ENCODE data around the gene TANC1.
"Not testable (repeated sequence)": the region's sequence is repeated elsewhere in the genome, so short reads cannot be mapped to it uniquely, and the experiment has no call there.

TANC1 gene

GRCh38 chr2:159089543-159089942 is 121.1 kb downstream of the TANC1 start:
- peak; percentile 56 for DNase-seq (ENCODE audit: low spot score)

DNA sequence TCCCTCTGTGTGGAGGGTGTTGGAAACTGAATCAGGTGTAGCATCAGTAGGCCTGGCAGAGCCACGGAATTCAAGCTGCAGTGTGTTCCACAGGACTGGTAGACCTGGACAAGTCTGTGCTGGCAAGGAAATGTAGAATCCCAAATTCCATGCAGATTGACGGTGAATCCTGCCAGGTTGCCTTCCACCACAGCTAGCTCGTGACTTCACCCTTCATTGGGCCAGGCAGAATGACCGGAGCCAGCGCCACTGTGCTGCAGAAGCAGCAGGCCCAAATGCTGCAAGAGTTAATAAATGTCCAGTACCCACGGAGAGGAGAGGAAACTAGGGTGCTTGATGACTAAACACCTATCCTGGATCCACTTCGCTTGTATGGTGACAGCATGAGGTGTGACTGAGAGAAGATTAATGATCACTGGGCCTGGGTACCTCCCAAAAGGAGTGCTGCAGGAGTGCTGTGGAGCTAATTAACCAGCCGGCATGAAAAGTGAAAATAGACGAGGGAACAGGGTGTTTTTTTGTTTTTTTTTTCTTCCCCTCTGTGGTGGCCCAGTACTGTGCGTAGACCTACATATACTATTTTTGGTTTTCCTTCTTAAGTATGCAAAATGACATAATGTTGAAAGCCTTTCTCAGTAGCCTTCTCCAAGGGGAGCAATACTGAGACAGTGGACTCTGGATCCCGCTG is 122.2 kb downstream of the TANC1 start:
- DNase-seq (ENCODE audit: low spot score) = no peak

DNA sequence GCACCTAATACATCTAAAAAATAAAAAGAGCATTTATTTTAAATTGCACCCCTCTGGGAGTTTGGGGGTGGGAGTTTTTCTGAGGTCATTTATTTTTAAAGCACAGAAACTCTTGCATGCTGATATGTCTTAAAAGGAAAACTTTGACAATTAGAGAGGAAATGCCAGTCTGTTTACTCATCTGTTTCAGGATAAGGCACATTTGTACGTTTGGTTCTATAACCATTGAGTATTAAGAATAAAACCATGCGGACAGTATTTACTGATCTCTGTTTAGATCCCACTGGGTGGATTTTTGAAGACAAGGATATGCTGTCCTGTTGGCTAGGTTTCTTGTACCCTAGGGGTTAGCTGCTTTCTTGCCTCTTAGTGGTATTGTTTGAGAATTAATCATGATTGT is 122.9 kb downstream of the TANC1 start:
- no peak for DNase-seq (ENCODE audit: low spot score)

GRCh38 chr2:159091976-159092375 is 123.5 kb downstream of the TANC1 start:
- DNase-seq (ENCODE audit: low spot score) = no peak

DNA sequence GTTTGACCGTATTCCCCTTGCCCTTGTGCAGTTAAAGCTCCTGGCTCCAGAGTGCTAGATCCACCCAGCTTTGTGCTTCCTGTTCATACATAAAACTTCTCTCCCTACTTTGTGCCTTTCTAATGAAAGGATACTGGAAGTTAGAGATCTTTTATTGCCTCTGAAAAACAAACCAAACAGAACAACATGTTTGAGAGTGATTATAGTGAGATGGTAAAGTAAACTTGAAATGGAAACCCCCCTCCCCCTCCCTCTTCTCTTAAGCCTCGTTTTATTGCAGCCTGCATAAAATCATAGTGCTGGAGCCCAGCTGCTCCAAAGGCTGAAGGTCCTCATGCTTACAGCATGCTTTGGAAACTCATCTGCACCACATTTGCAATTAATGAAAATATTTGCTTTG is 125.1 kb downstream of the TANC1 start:
- DNase-seq (ENCODE audit: low spot score) = no peak

DNA sequence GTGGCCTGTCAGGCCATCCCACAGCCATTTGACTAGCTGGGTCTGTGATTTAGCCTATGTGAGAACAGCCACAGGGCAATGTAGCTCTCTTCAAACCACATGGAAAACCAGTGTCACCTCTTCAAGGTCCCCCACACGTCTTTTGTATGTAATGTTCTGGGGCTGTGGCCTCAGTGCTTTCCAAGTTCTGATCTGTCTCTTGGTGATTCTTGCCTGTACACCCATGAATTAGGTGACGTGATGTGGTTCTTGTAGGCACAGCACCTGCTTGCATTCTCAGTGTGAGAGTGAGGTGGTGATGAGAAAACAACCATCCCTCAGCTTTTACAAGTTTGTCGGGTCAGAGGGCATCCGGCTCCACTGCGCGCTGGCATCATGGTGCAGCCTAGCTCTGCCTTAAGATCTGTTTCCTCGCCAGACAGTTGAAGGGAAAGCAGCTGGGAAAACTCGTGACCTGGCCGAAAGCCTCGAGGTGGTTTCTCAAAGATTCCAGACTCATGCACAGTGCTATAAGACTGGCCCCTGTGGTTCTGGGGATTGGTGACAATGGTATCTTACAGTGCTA is 125.8 kb downstream of the TANC1 start:
- DNase-seq (ENCODE audit: low spot score) = no peak

DNA sequence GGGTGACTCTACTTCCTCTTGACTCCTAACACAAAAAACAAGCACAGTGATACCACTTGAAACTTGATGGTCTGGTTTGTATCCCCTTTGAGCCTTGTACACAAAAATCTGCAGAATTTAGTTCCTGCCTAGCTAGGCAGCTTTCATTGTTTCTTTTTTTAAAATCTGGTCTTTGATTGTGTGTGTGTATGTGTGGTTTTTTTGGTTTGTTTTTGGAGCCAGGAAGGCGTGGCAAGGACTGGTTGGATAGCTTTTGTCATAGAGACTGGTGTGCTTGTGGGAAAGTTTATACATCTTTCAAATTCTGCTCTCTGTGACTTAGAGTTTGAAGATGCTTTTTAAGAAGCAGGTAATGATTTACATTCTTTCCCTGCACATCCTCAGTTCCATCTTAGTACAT is 127.4 kb downstream of the TANC1 start:
- no peak for DNase-seq (ENCODE audit: low spot score)

DNA sequence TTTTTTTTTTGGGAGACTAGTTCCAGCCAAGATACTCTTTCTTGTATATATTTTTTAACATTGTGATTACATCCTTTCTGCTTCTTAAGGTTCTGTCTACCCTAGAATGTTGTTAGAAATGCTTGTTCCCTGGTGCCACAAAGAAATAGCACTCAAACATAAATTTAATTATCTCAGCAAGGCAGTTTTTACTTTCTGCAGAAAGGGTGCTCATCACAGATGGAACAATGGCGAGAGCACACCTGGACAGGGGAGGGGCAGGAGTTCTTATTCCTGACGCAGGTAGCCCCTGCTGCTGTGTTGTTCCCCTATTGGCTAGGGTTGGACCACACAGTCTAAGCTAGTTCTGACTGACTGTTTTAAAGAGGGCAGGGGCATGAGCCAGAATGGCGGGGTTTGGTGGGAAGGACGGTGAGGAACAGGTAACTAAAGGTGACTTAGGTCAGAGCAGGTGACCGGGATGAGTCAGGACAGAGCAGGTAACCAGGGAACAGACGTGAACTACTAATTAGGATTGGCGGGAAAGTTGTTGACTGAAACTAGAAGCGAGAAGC is 127.9 kb downstream of the TANC1 start:
- not testable (repeated sequence) for DNase-seq (ENCODE audit: low spot score)

DNA sequence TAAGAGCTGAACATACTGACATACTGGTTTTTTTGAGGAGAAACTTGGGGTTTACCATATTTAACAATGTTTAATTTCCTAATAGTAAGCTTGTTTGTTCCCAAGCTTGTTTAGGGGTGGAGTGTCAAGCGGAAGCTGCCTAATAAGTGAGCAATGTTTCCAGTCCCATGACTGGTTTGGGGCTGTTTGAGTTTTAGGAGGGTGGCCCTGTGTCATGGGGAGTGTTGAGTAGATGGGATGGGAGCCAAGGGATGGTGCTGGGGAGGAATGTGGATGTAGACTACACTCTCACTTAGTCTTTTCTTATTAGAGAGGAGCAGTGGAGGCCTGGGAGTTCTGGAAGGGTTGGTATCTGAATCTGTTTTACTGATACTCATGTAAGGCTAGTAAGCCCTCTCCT is 128.5 kb downstream of the TANC1 start:
- no peak for DNase-seq (ENCODE audit: low spot score)

DNA sequence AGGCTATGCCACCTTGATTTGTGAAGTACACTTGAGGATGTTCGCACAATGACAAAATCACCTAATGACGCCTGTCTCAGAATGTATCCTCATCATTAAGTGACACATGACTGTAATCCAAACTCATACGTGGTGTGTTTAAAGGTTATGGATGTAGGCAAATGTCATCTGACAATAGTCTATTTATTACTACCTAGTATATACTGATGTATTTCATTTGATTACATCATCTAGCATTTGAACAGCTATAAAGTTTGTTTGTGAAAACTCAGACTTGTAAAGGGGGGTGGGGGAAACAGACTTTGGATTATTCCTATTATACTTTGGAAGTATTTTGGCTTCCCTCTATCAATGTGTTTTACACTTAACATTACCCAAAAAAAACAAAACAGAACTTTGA is 129.9 kb downstream of the TANC1 start:
- DNase-seq (ENCODE audit: low spot score) = no peak

DNA sequence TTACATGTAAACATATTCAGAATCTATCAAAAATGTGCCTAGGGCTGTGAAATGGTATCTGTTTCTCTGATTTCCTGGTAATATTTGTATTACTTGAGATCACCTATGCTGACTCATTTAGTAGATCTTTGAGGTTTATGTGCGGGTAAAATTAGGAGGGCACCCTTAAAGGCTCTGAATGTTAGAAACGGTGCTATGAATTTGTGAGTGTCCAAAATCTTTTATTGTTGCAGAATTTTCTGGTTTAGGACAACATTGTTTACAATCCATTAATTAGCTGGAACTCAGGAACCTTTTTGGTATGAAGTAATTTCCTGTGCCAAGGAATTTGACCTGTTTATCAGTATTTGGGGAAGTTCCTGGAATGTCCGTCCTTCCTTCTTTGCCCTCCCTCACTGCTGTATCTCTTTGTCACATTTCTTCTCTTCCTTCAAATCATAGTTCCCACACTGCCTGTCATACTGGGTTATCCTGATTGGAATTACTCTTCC is 130.5 kb downstream of the TANC1 start:
- no peak for DNase-seq (ENCODE audit: low spot score)

- peak; percentile 57 for DNase-seq (ENCODE audit: low spot score)
These were observed 133.5 kb downstream of the TANC1 start for GRCh38 chr2:159101755-159102489.

- no peak for DNase-seq (ENCODE audit: low spot score)
These were observed 135.0 kb downstream of the TANC1 start for GRCh38 chr2:159103411-159103810.

GRCh38 chr2:159106109-159106508 is 137.7 kb downstream of the TANC1 start:
- no peak for DNase-seq (ENCODE audit: low spot score)

- peak; percentile 26 for DNase-seq (ENCODE audit: low spot score)
These were observed 139.9 kb downstream of the TANC1 start for GRCh38 chr2:159108181-159108893.

DNA sequence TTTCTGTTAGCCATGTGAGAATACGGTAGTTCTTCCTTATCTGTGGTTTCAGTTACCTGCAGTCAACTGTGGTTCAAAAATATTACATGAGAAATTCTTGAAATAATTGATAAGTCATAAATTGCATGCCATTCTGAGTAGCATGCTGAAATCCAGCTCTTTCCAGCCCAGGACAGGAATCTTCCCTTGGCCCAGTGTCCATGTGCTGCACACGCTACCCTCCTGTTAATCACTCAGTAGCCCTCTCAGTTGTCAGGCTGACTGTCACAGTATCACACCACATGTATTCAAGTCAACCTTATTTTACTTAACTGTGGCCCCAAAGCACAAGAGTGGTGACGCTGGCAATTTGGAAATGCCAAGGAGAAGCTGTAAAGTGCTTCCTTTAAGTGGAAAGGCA is 141.1 kb downstream of the TANC1 start:
- no peak for DNase-seq (ENCODE audit: low spot score)

- DNase-seq (ENCODE audit: low spot score) = no peak
These were observed 142.3 kb downstream of the TANC1 start for GRCh38 chr2:159110784-159111183.

DNA sequence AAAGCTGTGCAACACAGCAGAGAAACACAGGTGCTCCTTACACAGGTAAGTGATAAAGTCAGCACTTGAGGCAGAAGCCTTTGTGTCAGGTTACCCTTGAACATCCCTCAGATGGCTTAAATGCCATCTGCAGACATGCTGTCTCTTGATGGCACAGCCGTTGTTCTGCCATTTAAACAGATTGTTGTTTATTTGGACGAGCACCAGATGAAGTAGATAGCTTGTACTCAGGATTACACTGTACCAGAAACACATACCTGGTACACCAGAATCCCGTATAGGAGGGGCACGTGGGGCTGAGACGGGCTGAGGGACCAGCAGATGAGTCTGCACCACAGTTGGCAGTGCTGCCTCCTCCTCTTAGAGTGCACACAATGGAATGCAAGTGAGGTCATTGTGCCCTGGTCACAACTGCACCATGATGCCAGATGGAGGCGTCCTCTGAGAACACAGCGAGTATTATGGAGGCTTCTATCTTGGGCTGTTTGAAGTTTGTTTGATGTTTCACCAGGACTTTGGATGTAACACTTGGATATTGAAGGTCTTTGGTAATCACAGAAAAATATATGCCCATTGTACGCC is 143.0 kb downstream of the TANC1 start:
- peak; percentile 86 for DNase-seq (ENCODE audit: low spot score)

- DNase-seq (ENCODE audit: low spot score) = no peak
These were observed 146.4 kb downstream of the TANC1 start for GRCh38 chr2:159114835-159115234.

GRCh38 chr2:159116922-159117321 is 148.5 kb downstream of the TANC1 start:
- DNase-seq (ENCODE audit: low spot score) = no peak

DNA sequence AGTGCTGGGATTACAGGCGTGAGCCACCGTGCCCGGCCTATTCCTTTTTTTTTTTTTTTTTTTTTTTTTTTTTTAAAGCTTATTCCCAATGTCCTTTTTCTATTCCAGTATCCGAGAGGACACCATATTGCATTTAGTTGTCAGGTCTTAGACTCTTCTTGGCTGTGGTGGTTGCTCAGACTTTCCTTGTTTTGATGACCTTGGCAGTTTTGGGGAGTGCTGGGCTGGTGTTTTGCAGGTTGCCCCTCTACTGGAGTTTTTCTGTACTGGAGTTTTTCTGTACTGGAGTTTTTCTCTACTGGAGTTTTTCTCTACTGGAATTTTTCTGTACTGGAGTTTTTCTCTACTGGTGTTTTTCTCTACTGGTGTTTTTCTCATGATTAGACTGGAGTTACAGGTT is 149.2 kb downstream of the TANC1 start:
- DNase-seq (ENCODE audit: low spot score) = no peak

Measured in Ammon's horn (tissue), 1 donor.